Measurements from ENCODE around the gene TSPAN31.

TSPAN31 gene

GRCh38 chr12:57725851-57726150 is 19.0 kb upstream of the TSPAN31 start (continued):
- no peak for TF ChIP-seq TSHZ2 (CRISPR knock-in tag; IDR thresholded peaks at IDR 0.05)
- TF ChIP-seq TOX (CRISPR knock-in tag; IDR thresholded peaks at IDR 0.05; ENCODE audit: borderline replicate concordance): no peak
- TF ChIP-seq ISL1 (CRISPR knock-in tag; IDR thresholded peaks at IDR 0.05): no peak

GRCh38 chr12:57726151-57726883 is 18.5 kb upstream of the TSPAN31 start:
- peak; percentile 96 for ATAC-seq

More at GRCh38 chr12:57726151-57726883, 18.5 kb upstream of the TSPAN31 start:
- TF ChIP-seq SNAI2 (CRISPR knock-in tag; IDR thresholded peaks at IDR 0.05) (no peak), CREB5 (CRISPR knock-in tag; IDR thresholded peaks at IDR 0.05; ENCODE audit: low read depth) (no peak), CSDC2 (CRISPR knock-in tag; IDR thresholded peaks at IDR 0.05) (no peak), ZNF565 (CRISPR knock-in tag; conservative IDR thresholded peaks at IDR 0.05; ENCODE audit: low read depth) (no peak), ISL1 (CRISPR knock-in tag; IDR thresholded peaks at IDR 0.05) (no peak), ESRRG (CRISPR knock-in tag; IDR thresholded peaks at IDR 0.05) (no peak), POU6F1 (CRISPR knock-in tag; IDR thresholded peaks at IDR 0.05; ENCODE audit: borderline replicate concordance, low read depth) (no peak), ZFP3 (CRISPR knock-in tag; IDR thresholded peaks at IDR 0.05) (no peak), CSRNP3 (CRISPR knock-in tag; IDR thresholded peaks at IDR 0.05) (no peak), PPARA (CRISPR knock-in tag; IDR thresholded peaks at IDR 0.05; ENCODE audit: borderline replicate concordance) (no peak), TSHZ2 (CRISPR knock-in tag; IDR thresholded peaks at IDR 0.05) (no peak), TOX (CRISPR knock-in tag; IDR thresholded peaks at IDR 0.05; ENCODE audit: borderline replicate concordance) (no peak), ZFP30 (CRISPR knock-in tag; IDR thresholded peaks at IDR 0.05) (no peak), ZC3H10 (CRISPR knock-in tag; IDR thresholded peaks at IDR 0.05) (no peak), PATZ1 (CRISPR knock-in tag; IDR thresholded peaks at IDR 0.05; ENCODE audit: borderline replicate concordance) (no peak), ZNF70 (CRISPR knock-in tag; IDR thresholded peaks at IDR 0.05) (no peak), GLIS3 (CRISPR knock-in tag; IDR thresholded peaks at IDR 0.05) (no peak), RARB (CRISPR knock-in tag; IDR thresholded peaks at IDR 0.05) (no peak), ARNTL (CRISPR knock-in tag; IDR thresholded peaks at IDR 0.05; ENCODE audit: borderline replicate concordance, low read depth) (no peak), OSR1 (CRISPR knock-in tag; IDR thresholded peaks at IDR 0.05) (no peak)

Measured in SK-N-SH treated with all-trans-retinoic acid at 6 μM for 48 hours (cell line).